ENCODE measurements around the gene BPIFB4. TPM values are rescaled to one million over a fixed set of nuclear protein-coding genes. Genes with fewer than 3 reads are reported as not detected.

BPIFB4 gene
- total RNA-seq, result 0.05 TPM
- polyA plus RNA-seq, result 0.64 TPM
- long read RNA-seq, donor 1, result 0 reads
- long read RNA-seq, donor 2, result 0 reads
- long read RNA-seq, donor 3, result 0 reads
- long read RNA-seq, donor 4, result 0 reads
- long read RNA-seq, donor 5, result 0 reads
- long read RNA-seq, donor 6, result 0 reads
- long read RNA-seq, donor 7, result 0 reads
- long read RNA-seq, donor 8, result 0 reads
- long read RNA-seq, donor 9, result 0 reads
- long read RNA-seq, donor 10, result 0 reads

- 95% methylated on average over 2 of the region's 2 CpGs for WGBS
- H3K27me3 ChIP-seq (ENCODE audit: control insufficient read depth in 2 of 2, insufficient read depth in 1 of 2, low read length in 1 of 2), result peaks cover 0 to 7% of the 10 kb centered on the region in 2 donors
- no peaks in the 10 kb centered on the region for H3K36me3 ChIP-seq (ENCODE audit: control insufficient read depth in 2 of 2, insufficient read depth in 2 of 2, low read length in 1 of 2)
- H3K4me1 ChIP-seq (ENCODE audit: control insufficient read depth in 2 of 2, insufficient read depth in 2 of 2, low read length in 2 of 2), result no peaks in the 10 kb centered on the region
- H3K27ac ChIP-seq (ENCODE audit: low read depth in 1 of 2, low read length in 1 of 2), result no peak within 1 kb of the TSS
- no peak within 1 kb of the TSS for H3K4me3 ChIP-seq (ENCODE audit: low read length in 2 of 2)
- DNase-seq (ENCODE audit: low read depth in 6 of 9, low spot score in 9 of 9), result no peak
- H3K9me3 ChIP-seq (ENCODE audit: control insufficient read depth in 2 of 2, insufficient read depth in 1 of 2, low read length in 1 of 2), result no peaks in the 10 kb centered on the region
Observed at GRCh38 chr20:33079259-33079658, at the start of gene BPIFB4. Gene BPIFB4, plus strand, starts transcription at chr20:33079643. Its CDS starts 1,884 bp downstream, at chr20:33081527.

GRCh38 chr20:33030076-33030475 is 49.4 kb upstream of the BPIFB4 start:
- no peak overlapping the region for H3K27ac ChIP-seq (ENCODE audit: low read depth in 1 of 2, low read length in 1 of 2)
- 96% methylated on average over 9 of the region's 9 CpGs for WGBS
- H3K4me1 ChIP-seq (ENCODE audit: control insufficient read depth in 2 of 2, insufficient read depth in 2 of 2, low read length in 2 of 2), result no peaks in the 10 kb centered on the region
- no peak for DNase-seq (ENCODE audit: low read depth in 6 of 9, low spot score in 9 of 9)
- H3K36me3 ChIP-seq (ENCODE audit: control insufficient read depth in 2 of 2, insufficient read depth in 2 of 2, low read length in 1 of 2), result no peaks in the 10 kb centered on the region
- no peak overlapping the region for H3K4me3 ChIP-seq (ENCODE audit: low read length in 2 of 2)
- H3K27me3 ChIP-seq (ENCODE audit: control insufficient read depth in 2 of 2, insufficient read depth in 1 of 2, low read length in 1 of 2), result no peaks in the 10 kb centered on the region
- H3K9me3 ChIP-seq (ENCODE audit: control insufficient read depth in 2 of 2, insufficient read depth in 1 of 2, low read length in 1 of 2), result peaks cover 0 to 8% of the 10 kb centered on the region in 2 donors

- Histone ChIP-seq H3K4me1 (ENCODE audit: control insufficient read depth in 2 of 2, insufficient read depth in 2 of 2, low read length in 2 of 2) (no peaks in the 10 kb centered on the region), H3K4me3 (ENCODE audit: low read length in 2 of 2) (no peak overlapping the region), H3K27ac (ENCODE audit: low read depth in 1 of 2, low read length in 1 of 2) (no peak overlapping the region), H3K27me3 (ENCODE audit: control insufficient read depth in 2 of 2, insufficient read depth in 1 of 2, low read length in 1 of 2) (no peaks in the 10 kb centered on the region), H3K9me3 (ENCODE audit: control insufficient read depth in 2 of 2, insufficient read depth in 1 of 2, low read length in 1 of 2) (peaks cover 0 to 8% of the 10 kb centered on the region in 2 donors), H3K36me3 (ENCODE audit: control insufficient read depth in 2 of 2, insufficient read depth in 2 of 2, low read length in 1 of 2) (no peaks in the 10 kb centered on the region)
- WGBS, result 95% methylated on average over 6 of the region's 6 CpGs
- DNase-seq (ENCODE audit: low read depth in 6 of 9, low spot score in 9 of 9), result no peak
Observed at GRCh38 chr20:33030569-33030968, 48.9 kb upstream of the BPIFB4 start.

GRCh38 chr20:33031531-33031930 is 47.9 kb upstream of the BPIFB4 start, which contains the start of gene BPIFB6:
Gene BPIFB6, plus strand, starts transcription at chr20:33031648. Its CDS starts 0 bp downstream, at chr20:33031648.
- no peaks in the 10 kb centered on the region for H3K36me3 ChIP-seq (ENCODE audit: control insufficient read depth in 2 of 2, insufficient read depth in 2 of 2, low read length in 1 of 2)
- H3K27ac ChIP-seq (ENCODE audit: low read depth in 1 of 2, low read length in 1 of 2), result no peak within 1 kb of the TSS
- no peak within 1 kb of the TSS for H3K4me3 ChIP-seq (ENCODE audit: low read length in 2 of 2)
- H3K27me3 ChIP-seq (ENCODE audit: control insufficient read depth in 2 of 2, insufficient read depth in 1 of 2, low read length in 1 of 2), result no peaks in the 10 kb centered on the region
- peaks cover 0 to 8% of the 10 kb centered on the region in 2 donors for H3K9me3 ChIP-seq (ENCODE audit: control insufficient read depth in 2 of 2, insufficient read depth in 1 of 2, low read length in 1 of 2)
- no peaks in the 10 kb centered on the region for H3K4me1 ChIP-seq (ENCODE audit: control insufficient read depth in 2 of 2, insufficient read depth in 2 of 2, low read length in 2 of 2)
- WGBS, result 94% methylated on average over 10 of the region's 10 CpGs
- no peak for DNase-seq (ENCODE audit: low read depth in 6 of 9, low spot score in 9 of 9)

- peaks cover 0 to 8% of the 10 kb centered on the region in 2 donors for H3K9me3 ChIP-seq (ENCODE audit: control insufficient read depth in 2 of 2, insufficient read depth in 1 of 2, low read length in 1 of 2)
- no peaks in the 10 kb centered on the region for H3K4me1 ChIP-seq (ENCODE audit: control insufficient read depth in 2 of 2, insufficient read depth in 2 of 2, low read length in 2 of 2)
- no peak overlapping the region for H3K27ac ChIP-seq (ENCODE audit: low read depth in 1 of 2, low read length in 1 of 2)
- H3K36me3 ChIP-seq (ENCODE audit: control insufficient read depth in 2 of 2, insufficient read depth in 2 of 2, low read length in 1 of 2), result no peaks in the 10 kb centered on the region
- 90% methylated on average over 6 of the region's 6 CpGs for WGBS
- H3K27me3 ChIP-seq (ENCODE audit: control insufficient read depth in 2 of 2, insufficient read depth in 1 of 2, low read length in 1 of 2), result no peaks in the 10 kb centered on the region
- DNase-seq (ENCODE audit: low read depth in 6 of 9, low spot score in 9 of 9), result no peak
- H3K4me3 ChIP-seq (ENCODE audit: low read length in 2 of 2), result no peak overlapping the region
Observed at GRCh38 chr20:33032555-33032954, 46.9 kb upstream of the BPIFB4 start.

GRCh38 chr20:33033381-33033780 is 46.1 kb upstream of the BPIFB4 start:
- no peak overlapping the region for H3K4me3 ChIP-seq (ENCODE audit: low read length in 2 of 2)
- DNase-seq (ENCODE audit: low read depth in 6 of 9, low spot score in 9 of 9), result no peak
- 79% methylated on average over 5 of the region's 5 CpGs for WGBS
- H3K9me3 ChIP-seq (ENCODE audit: control insufficient read depth in 2 of 2, insufficient read depth in 1 of 2, low read length in 1 of 2), result peaks cover 0 to 8% of the 10 kb centered on the region in 2 donors
- no peaks in the 10 kb centered on the region for H3K27me3 ChIP-seq (ENCODE audit: control insufficient read depth in 2 of 2, insufficient read depth in 1 of 2, low read length in 1 of 2)
- H3K36me3 ChIP-seq (ENCODE audit: control insufficient read depth in 2 of 2, insufficient read depth in 2 of 2, low read length in 1 of 2), result no peaks in the 10 kb centered on the region
- H3K27ac ChIP-seq (ENCODE audit: low read depth in 1 of 2, low read length in 1 of 2), result no peak overlapping the region
- H3K4me1 ChIP-seq (ENCODE audit: control insufficient read depth in 2 of 2, insufficient read depth in 2 of 2, low read length in 2 of 2), result no peaks in the 10 kb centered on the region

- no peak overlapping the region for H3K4me3 ChIP-seq (ENCODE audit: low read length in 2 of 2)
- DNase-seq (ENCODE audit: low read depth in 6 of 9, low spot score in 9 of 9), result no peak
- H3K27ac ChIP-seq (ENCODE audit: low read depth in 1 of 2, low read length in 1 of 2), result no peak overlapping the region
- no peaks in the 10 kb centered on the region for H3K36me3 ChIP-seq (ENCODE audit: control insufficient read depth in 2 of 2, insufficient read depth in 2 of 2, low read length in 1 of 2)
- 90% methylated on average over 5 of the region's 5 CpGs for WGBS
- H3K4me1 ChIP-seq (ENCODE audit: control insufficient read depth in 2 of 2, insufficient read depth in 2 of 2, low read length in 2 of 2), result no peaks in the 10 kb centered on the region
- peaks cover 0 to 8% of the 10 kb centered on the region in 2 donors for H3K9me3 ChIP-seq (ENCODE audit: control insufficient read depth in 2 of 2, insufficient read depth in 1 of 2, low read length in 1 of 2)
- H3K27me3 ChIP-seq (ENCODE audit: control insufficient read depth in 2 of 2, insufficient read depth in 1 of 2, low read length in 1 of 2), result no peaks in the 10 kb centered on the region
Observed at GRCh38 chr20:33034115-33034514, 45.3 kb upstream of the BPIFB4 start.

- Histone ChIP-seq H3K27ac (ENCODE audit: low read depth in 1 of 2, low read length in 1 of 2) (no peak overlapping the region), H3K9me3 (ENCODE audit: control insufficient read depth in 2 of 2, insufficient read depth in 1 of 2, low read length in 1 of 2) (peaks cover 0 to 8% of the 10 kb centered on the region in 2 donors), H3K27me3 (ENCODE audit: control insufficient read depth in 2 of 2, insufficient read depth in 1 of 2, low read length in 1 of 2) (no peaks in the 10 kb centered on the region), H3K4me3 (ENCODE audit: low read length in 2 of 2) (no peak overlapping the region), H3K36me3 (ENCODE audit: control insufficient read depth in 2 of 2, insufficient read depth in 2 of 2, low read length in 1 of 2) (no peaks in the 10 kb centered on the region), H3K4me1 (ENCODE audit: control insufficient read depth in 2 of 2, insufficient read depth in 2 of 2, low read length in 2 of 2) (no peaks in the 10 kb centered on the region)
- 90% methylated on average over 6 of the region's 6 CpGs for WGBS
- no peak for DNase-seq (ENCODE audit: low read depth in 6 of 9, low spot score in 9 of 9)
Observed at GRCh38 chr20:33034901-33035492, 44.4 kb upstream of the BPIFB4 start.

- Histone ChIP-seq H3K27me3 (ENCODE audit: control insufficient read depth in 2 of 2, insufficient read depth in 1 of 2, low read length in 1 of 2) (no peaks in the 10 kb centered on the region), H3K36me3 (ENCODE audit: control insufficient read depth in 2 of 2, insufficient read depth in 2 of 2, low read length in 1 of 2) (no peaks in the 10 kb centered on the region), H3K4me3 (ENCODE audit: low read length in 2 of 2) (no peak overlapping the region), H3K9me3 (ENCODE audit: control insufficient read depth in 2 of 2, insufficient read depth in 1 of 2, low read length in 1 of 2) (peaks cover 0 to 8% of the 10 kb centered on the region in 2 donors), H3K27ac (ENCODE audit: low read depth in 1 of 2, low read length in 1 of 2) (no peak overlapping the region), H3K4me1 (ENCODE audit: control insufficient read depth in 2 of 2, insufficient read depth in 2 of 2, low read length in 2 of 2) (no peaks in the 10 kb centered on the region)
- DNase-seq (ENCODE audit: low read depth in 6 of 9, low spot score in 9 of 9), result no peak
- 74% methylated on average over 5 of the region's 5 CpGs for WGBS
Observed at GRCh38 chr20:33037456-33037855, 42.0 kb upstream of the BPIFB4 start.
